SW 1271 (cell line): ENCODE data around the gene BBC3.
A peak's percentile ranks its signal among the peaks of the same experiment; 100 is the strongest.
"Not testable (repeated sequence)": the region's sequence is repeated elsewhere in the genome, so short reads cannot be mapped to it uniquely, and the experiment has no call there.

ENCODE experiments used
- DNase-seq, 2 experiments: peaks; one replicate each; lab custom pipeline; 2025; lab: John Stamatoyannopoulos, UW

The BBC3 gene

DNA sequence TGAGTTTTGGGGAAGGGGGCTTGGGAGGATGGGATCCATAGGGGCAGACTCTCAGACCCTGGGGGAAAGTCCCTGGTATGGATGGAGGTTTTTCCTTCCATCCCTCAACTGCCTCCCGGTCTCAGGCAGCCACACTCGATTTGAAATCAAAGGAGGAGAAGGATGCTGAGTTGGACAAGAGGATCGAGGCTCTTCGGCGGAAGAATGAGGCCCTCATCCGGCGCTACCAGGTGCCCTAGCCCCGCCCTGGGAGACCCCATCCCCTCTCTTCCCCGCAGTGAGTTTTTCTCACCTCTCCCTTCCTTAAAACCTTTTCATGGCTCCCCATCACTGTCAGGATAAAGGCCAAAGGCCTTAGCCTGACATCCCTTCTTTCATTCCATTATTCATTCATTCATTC, 27.4 kb upstream of the BBC3 start:
- DNase-seq, result no peak

DNA sequence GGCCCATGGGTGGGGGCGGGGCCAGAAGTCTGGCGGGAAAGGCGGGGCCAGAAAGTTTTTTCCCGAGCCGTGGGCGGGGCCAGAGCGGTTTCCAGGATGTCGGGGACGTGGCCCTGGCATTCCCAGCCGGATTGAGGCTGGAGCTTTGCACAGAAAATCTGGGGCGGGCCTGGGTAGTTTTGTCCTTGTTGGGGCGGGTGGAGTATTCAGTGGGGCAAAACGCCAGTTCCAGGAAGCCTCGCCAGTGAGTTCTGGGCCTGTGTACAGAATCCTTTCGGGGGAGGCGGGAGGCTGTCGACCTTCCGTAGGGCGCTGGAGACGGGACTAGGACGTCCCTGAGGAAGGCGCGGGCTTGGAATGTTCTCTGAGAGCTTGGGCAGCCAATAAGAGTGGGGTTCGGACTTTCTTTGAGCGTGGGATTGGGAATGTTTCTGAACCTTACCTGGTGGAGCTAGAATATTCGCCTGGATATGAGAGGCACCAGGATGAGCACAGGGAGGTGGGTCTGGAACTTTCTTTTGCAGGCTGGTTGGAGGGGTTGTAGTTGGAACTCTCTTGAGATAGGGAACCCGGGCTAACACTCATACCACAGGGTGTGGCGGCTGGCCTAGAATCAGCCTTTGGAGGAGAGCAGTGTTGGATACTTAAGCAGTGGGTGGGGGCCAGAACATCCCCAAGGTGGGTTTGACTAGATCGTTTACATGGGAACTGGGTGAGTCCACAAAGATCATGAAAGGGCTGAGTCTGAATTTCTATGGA, 26.6 kb upstream of the BBC3 start:
- DNase-seq, result peak in 1 of 2 experiments; percentile 69

DNA sequence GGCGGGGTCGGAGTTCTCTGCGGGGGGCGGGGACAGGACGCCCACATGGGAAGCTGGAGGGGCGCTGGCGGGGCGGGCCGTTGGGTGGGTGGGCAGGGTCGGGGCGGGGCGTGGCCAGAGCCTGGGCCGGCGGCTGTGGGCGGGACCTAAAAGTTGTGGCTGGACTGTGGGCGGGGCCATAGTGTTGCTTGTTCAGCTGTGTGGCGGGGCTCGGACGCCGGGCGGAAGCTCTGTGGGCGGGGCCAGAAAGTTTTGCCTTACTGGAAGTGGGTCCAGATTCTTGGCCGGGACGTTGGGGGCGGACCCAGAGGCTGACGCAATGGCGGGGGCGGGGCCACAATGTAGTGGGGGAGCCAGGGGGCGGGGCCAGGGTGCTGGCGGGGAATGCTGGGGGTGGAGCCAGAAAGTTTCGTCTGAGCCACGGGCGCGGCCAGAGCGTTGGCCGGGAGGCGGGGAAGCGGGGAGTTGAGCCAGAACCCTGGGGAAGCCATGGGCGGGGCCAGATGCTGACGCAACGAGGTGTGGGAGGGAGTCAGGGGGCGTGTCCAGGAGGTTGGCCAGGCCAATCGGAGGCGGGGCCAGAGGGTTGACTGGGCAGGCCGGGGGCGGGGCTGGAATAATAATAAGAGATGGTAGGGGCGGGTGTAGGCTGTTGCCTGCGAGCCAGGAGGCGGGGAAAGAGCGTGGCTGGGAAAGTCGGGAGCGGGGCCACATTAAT, 25.9 kb upstream of the BBC3 start:
- DNase-seq, result peak; percentile 89 to 98

DNA sequence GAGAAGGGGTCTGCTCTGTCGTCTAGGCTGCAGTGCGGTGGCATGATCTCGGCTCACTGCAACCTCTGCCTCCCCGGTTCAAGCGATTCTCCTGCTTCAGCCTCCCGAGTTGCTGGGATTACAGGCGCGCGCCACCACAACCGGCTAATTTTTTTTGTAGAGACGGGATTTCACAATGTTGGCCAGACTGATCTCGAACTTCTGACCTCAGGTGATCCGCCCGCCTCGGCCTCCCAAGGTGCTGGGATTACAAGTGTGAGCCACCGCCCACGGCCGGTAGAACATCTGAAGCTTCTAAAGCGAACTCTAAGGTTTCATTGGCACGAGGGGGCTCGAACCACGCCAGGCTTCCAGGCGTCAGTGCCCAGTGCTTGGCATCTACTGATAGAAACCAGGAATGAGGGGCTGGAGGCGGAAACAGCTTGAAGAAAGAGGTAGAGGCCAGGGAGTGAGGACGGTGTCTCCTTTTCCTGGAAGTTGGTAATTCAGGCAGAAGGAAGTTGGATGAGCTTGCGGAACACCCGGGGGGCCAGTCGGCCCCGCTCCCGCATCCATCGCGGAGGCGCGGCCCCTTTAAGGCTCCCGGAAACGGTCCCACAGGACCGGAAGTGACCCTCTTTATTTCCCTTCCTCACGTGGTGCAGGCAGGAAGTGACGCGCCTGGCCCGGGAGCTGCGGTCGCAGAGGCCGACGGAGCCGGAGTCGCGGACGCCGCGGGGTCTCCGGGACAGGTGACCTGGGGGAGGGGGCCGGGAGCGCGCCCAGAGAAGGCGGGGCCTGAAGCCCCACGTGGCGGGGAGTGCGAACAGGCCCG, 25.1 kb upstream of the BBC3 start, which contains the start of gene CCDC9:
Gene CCDC9 (plus strand): TSS at position 647 of the 814 bp plus-strand sequence. CDS start 1,876 bp downstream, outside the sequence.
- DNase-seq, result peak; percentile 82 to 87

DNA sequence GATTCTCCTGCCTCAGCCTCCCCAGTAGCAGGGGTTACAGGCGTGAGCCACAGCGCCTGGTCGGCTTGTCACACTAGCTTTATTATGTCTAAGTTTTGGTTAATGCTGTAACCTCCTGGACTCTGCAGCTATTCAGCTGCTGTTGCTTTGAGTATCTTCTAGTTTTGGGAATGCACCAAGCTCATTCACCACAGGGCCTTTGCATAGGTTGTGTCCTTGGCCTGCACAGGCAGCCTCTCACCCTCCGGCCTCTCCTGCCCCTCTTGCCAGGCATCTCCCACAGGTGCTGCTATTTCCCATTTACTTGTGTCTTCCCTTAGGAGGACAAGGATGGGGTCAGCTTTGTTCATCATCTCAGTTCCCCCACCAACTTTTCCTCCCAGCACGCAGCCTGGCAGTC, 23.0 kb upstream of the BBC3 start:
- no peak for DNase-seq

DNA sequence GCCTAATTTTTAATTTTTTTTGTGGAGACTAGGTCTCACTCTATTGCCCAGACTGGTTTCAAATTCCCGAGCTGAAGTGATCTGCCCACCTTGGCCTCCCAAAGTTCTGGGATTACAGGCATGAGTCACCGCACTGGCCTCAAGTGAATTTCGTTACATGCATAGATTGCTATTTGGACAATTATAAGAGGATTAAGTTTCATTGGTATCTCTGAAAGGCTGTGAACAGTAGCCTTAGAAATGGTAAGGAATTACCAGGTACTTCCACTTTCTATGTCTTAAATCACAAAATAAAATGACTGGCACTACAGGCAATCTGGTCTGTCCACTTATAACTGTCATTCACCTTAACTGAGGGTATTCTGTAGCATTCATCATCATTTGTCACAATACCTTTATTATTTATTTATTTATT, 22.5 kb upstream of the BBC3 start:
- peak; percentile 12 to 74 for DNase-seq

DNA sequence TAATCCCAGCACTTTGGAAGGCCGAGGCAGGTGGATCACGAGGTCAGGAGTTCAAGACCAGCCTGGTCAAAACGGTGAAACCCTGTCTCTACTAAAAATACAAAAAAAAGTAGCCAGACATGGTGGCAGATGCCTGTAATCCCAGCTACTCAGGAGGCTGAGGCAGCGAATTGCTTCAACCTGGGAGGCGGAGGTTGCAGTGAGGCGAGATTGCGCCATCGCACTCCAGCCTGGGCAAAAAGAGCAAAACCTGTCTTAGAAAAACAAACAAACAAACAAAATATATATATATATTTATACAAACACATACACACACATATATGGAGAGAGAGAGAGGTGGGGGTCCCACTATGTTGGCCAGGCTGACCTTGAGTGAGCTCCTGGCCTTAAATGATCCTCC, 22.0 kb upstream of the BBC3 start:
- DNase-seq, result not testable (repeated sequence)

DNA sequence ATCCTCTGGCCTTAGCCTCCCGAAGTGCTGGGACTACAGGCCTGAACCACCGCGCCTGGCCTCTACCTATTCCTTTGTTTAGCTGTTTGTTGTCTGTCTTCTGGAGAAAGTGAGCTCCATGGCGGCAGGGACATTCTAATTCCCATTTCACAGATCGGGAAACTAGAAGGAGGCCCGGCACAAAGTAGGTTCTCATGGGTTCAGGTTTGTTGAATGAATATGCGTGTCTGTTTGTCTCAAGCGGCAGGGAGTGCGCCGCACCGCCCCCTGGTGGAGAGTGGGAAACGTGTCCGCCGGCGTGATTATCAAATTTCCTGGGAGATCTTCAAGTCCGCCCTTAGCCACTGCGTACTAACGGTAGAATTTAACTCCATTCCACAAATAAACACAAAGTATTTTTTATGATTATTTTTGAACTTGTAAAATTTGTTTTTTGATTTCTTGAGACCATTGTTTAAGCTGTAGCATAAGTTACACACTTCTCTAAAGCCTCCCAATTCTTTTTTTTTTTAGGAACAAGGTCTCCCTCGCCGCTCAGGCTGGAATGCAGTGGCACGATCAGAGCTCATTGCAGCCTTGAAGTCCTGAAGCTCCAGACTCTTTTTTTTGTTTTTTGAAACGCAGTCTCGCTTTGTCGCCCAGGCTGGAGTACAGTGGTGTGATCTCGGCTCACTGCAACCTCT, 16.4 kb upstream of the BBC3 start:
- peak in 1 of 2 experiments; percentile 44 for DNase-seq

DNA sequence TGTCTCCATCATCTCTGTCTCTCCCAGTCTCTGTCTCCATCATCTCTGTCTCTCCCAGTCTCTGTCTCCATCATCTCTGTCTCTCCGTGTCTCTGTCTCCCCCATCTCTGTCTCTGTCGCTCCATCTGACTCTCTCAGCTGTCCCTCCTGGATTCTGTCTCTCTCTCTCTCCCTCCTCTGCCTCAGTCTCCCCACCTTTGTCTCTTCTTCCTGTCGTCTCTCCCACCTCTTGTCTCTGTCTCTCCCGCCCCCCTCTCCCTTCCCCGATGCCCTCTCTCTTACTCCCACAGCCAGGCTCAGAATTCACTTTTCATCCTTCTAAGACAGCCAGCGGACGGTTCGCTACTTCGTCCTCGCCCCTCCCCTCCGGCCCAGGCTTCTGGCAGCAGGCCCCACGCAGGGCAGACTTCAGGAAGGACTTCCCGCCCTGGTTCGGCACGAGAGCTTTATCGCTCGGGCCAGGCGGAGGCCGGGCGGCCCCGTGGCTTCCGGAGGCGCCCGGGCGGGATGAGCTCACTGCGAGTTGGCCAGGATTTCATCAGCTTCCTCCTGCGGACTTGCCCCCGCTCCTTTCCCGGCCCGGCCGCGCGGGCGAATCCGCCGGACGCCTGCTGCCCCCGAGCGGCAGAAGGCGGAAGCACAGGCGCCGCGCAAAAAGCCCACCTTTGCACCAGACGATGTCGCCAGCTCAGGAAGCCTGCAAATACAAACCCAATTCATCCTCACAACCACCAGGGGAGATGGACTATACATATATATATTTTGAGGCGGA, 13.0 kb upstream of the BBC3 start:
- peak; percentile 58 to 80 for DNase-seq

DNA sequence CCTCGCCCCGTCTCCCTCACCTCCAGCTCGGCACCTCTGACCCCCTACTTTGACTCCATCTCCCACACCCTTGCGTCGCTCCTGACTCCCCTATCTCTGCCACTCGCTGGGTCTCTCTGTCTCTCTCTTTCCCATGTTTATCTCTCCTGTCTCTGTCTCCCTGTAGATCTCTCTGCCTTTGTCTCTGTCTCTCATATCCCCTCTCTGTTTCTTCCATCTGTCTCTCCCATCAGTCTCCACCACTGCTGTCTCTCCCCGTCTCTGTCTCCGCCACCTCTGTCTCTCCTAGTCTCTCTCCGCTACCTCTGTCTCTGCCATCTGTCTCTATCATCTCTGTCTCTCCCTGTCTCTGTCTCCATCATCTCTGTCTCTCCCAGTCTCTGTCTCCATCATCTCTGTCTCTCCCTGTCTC, 12.4 kb upstream of the BBC3 start:
- no peak for DNase-seq

DNA sequence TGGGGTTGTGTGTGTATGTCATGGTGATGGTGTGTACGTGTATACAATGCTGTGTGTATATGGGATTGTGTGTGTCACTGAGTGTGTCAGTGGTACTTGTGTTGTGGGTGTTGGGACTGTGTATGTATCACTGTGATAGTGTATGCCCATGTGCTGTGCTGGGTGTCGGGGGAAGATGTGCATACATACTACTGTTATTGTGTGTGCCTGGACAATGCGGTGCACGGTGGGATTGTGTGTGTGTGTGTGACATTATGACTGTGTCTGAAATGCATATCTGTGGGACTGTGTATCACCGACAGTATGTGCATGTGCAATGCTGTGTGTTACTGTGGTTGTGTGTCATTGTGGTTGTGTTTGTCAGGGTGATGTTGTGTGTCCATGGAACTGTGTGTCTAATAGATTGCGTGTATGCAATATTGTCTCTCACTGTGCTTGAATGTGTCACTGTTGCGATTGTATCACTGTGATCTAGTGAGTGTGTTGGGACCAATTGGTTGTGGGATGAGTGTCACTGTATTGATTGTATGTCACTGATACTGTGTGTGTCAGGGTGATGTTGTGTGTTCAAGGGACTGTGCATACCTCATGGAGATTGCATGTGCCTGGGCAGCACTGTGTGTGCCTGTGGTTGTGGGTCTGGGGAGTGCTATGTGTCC, 11.0 kb upstream of the BBC3 start:
- DNase-seq, result no peak

DNA sequence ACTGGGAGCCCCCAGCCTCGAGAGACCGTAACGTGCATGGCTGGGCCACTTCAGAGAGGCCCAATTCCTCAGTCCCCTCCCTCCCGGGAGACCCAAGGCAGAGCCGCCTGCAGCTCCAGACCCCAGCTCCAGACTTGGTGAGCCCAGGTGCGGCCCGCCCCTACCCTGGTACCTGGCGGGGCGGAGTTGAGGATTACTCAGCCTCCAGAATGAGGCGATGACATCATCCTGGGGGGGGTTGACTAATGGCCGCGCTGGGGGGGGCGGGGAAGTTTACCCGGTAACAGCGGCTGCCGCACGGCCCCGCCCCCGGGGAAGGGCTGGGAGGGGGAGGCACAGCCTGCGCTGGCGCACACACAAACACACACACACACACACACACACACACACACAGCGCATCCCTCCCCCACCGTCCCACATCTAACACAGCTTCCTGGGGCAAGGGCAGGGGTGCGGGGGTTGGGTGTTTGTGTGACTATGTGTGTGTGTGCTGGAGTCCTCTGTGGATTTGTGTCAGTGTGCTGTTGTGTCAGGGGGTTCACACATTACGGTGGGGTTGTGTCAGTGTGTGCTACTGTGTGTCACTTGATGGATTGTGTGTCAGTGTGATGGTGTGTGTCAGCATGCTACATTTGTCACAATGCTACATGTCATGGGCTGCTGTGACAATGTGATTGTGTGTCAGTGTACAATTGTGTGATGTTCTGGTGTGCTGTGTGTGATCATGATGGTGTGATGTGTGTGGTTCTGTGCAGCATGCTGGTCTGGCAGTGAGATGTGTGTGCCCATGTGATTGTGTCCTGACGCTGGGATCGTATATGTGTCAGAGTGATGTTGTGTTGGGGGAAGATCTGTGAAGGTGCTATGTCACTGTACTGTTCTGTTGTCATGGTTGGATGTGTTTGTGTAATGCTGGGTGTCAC, 10.3 kb upstream of the BBC3 start:
- no peak for DNase-seq

DNA sequence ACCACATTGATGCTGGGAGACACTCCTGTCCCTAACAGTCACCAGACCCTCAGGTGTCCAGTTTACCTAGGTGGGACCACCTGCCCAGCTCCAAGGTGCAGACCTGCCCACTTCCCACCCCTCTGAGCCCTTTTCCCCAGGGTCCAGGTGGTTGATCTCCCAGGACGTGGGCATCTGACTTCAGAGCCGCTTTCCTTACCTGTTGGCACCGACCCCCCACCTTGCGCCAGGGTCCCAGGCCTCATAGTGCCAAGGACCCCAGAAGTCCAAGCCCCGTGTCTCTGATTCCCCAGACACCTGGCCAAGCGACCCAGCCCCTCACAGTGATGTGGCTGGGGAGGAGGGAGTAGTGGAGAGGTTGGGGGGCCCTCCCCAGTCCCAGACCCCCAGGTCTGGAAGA, 9.6 kb upstream of the BBC3 start:
- DNase-seq, result no peak

DNA sequence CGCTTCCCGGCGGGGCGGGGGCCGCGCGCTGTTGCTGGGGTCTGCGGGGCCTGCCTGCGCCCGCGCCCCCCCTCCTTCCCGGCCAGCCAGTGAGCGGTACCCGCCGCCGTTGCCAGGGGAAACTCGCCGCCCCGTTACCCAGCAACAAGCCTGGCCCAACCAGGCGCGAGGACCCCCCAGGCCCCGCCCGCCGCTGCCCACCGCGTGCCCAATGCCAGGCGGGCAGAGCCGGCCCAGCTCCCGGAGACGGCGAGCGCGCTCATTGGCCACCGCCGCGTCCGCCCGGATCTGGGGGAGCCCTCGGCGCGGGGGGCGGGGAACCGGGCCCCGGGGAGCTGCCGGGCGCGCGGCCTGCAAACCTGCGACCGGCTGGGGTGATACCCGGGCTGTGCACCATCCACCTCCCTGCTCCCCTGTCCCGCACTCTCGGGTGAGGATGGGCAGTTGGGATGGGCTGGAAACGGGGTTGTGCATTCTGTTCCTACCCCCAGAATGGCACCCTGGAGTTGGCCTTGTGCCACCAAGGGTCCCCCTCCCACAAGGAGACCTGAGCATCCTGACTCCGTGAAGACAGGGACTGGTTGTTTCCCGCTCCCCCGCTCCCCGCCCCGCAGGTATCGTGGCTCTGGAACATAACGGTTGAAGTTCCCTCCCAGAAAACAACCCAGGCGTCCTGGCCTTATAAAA, 8.8 kb upstream of the BBC3 start:
- no peak for DNase-seq

DNA sequence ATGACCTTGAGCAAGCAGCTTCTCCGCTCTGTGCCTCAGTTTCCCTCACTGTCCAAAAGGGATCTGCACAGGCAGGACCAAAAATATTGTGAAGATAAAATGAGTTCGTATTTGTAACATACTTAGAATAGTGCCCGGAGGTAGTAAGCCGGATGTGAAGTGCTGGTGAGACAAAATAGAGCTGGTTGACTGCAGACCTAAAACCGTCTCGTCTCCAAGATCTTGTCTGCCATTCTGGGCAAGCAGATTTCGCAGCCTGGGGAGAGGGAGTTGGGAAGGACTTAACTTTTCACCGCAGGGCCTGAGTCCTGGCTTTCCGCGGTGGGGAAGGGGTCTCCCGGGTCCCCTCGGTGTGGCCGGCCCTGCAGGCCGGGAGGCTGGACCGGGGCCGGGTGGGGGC, 8.2 kb upstream of the BBC3 start:
- no peak for DNase-seq

DNA sequence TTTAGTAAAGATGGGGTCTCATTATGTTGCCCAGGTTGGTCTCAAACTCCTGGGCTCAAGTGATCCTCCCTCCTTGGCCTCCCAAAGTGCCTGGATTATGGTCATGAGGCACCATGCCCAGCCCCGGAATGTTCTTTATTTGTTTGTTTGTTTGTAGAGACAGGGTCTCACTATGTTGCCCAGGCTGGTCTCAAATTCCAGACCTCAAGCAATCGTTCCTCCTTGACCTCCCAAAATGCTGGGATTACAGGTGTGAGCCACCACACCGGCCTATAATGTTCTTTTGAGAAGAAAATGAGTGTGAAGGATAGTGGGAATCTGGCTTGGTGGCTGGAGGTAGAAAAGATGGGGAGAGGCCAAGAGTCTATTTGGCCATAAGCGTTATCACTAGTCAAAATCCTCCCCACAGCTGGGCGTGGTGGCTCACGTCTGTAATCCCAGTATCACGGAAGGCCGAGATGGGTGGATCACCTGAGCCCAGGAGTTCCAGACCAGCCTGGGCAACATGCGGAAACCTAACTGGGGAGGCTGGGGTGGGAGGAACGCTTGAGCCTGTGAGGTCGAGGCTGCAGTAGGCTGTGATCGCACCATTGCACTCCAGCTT, 5.2 kb upstream of the BBC3 start:
- no peak for DNase-seq

DNA sequence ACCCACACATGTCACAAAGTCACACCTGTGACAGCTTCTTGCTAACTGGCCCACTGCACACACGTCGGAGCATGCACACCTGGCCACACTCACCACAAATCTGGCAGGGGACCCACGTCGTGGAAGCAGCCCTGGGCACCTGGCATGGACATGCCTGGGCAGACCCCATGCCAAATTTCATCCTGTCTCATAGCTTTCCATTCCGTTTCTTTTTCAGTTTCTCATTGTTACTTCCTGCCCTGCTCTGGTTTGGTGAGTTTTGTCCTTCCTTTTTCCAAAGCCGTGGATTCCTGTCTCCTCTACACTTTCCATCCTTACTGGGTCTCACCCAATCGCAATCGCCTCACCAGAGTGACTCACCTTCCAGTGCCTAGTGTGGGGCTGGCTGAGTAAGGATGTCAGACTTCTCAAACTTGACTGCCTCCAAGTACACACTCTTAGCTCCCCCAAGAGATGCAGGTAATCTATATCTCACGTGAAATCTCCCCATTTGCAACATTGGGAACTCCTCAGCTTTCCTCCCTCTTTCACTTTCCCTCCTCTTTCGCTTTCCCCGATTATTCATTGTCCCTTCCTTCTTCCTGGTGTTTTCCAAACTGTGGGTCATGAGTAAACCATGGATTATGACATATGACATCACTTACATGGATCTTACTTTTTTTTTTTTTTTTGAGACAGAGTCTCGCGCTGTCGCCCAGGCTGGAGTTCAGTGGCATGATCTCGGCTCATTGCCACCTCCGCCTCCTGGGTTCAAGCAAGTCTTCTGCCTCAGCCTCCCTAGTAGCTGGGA, 1.6 kb upstream of the BBC3 start:
- no peak for DNase-seq
